GM19468 (cell line): ENCODE measurements around the gene ZFP64.
"Not testable (repeated sequence)": the region's sequence is repeated elsewhere in the genome, so short reads cannot be mapped to it uniquely, and the experiment has no call there.

ENCODE experiments used
- ATAC-seq: cut with Tn5 transposase; IDR thresholded peaks from one replicate; pipeline ENCODE4 v1.9.1; 2021; ENCODE audit warnings: mild to moderate bottlenecking, moderate library complexity, moderate number of reproducible peaks; ENCODE audit not compliant: unreplicated experiment; ENCODE audit errors: extremely low read depth

Gene ZFP64

DNA sequence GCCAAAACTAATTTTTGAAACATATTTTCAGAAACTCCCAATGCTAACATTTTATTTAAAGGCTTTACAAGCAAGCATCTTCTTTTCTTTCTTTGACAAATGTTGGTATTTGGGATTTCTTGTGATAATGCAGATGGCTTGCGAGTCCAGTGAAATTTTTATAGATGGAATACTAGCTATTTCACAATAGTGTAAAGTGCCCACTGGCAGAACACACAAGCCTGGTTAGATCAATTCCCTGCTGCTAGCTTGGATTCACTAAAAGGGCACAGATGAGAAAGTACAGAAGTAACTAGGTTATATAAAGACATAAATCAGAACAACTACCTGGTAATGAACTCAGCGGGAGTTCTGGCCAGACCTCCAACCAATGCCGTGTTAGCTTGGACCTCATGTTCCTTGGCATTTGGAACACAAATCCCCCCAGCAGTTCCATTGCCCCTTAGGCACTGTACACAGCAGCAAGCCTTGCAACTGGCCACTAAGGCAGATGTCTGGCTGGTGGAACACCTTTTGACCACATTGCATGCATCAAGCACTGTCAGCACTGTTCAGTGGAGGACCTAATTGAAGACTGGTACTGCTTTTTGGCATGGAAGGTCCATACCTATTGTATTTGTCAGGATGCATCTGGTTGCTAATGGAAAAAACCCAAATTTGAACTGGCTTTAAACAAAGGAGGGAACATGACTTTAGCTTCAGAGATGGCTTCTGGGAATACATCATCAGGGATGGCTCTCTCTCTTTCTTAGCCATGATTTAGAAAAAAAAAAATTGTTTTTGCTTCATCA is 15.6 kb upstream of the ZFP64 start:
- ATAC-seq: no peak

DNA sequence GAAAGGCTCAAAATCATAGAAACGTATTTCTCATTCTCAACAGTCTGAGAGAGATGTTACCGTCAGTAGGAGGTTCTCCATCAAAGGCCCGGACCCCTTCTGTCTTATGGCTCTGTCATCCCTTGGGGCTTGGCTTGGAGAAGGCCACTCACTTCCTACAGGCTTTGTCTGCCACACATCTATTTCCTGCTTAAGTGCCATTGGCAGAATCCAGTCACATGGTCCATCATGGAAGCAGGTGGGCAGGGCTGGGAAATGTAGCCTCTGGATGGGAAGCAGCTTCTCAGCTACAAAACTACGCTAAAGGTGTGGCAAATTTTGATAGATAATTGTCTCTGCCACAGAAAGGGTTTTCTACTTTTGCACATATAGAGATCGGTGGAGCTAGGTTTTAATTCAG is 12.6 kb upstream of the ZFP64 start:
- no peak for ATAC-seq

DNA sequence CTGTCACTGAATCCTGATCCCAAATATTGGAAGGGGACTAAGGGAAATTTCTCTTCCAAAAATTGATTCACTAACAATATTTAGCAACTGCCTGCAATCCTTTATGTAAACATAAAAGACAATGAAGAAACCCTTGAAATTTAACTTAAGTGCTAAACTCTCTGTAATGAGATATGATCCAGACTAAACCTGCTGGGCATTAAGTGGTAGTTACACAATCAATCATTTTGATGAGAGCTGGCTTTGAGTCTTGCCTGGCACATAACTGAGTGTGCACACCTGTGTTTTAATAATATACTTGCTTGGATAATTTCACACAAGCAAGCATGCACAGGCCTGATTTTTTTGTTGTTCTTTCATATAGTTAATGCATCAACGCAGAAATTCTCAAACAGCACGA is 9.8 kb upstream of the ZFP64 start:
- no peak for ATAC-seq

DNA sequence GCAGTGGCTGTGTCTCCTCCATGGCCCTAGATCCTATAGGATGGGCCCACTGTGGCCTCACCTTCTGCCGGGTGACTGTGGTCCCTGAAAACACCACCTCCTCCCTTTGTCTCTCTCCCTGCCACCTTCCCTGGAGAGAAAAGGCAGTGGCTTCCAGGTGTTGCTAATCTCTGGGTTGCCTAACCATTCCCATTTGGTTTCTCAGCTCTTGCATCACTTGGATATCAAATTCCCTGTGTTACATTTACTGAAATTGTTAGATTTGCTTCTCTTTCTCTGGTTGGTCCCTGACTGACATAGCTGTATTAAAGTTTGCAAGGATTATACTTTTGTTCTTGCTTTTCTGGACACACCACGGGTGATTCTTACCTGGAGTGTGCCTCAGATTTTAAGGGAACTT is 9.3 kb upstream of the ZFP64 start:
- ATAC-seq: no peak

DNA sequence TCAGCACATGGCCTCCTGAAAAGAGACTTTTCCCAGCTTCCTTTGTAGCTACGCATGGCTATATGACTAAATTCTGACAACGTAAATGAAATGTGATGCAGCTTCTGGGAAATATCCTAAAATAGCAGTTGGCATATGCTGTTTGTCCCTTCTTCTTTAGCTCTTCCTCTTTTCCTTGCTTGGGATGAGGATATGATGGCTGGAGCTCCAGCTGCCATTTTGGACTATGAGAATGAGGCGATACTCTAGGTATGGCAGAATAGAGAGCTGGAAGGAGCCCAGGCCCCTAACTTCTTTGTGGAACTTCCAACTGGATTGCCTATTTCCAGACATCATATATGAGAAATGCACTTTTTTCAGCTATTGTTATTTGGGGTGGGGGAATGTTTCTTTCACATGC is 5.3 kb upstream of the ZFP64 start:
- ATAC-seq: no peak

GRCh38 chr20:52193886-52194545 is 2.4 kb upstream of the ZFP64 start:
- ATAC-seq: no peak

DNA sequence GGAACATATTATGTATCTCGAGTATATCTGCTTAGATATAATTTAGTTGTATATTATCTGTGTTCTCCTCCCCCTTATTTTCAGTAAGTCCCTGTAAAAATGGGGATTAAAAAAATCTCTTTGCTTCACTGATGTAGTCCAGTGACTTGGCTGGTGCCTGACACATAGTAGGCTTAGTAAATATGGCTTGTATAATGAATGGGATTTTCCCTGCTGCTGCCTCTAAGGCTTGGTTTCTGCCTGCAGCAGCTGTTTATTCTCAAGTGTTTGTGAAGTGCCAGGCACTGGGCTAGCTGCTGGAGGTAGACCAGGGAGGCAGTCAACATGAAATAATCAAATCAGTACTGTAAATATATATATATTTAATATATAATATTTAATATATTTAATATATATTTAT is 1.6 kb upstream of the ZFP64 start:
- ATAC-seq: no peak

- ATAC-seq: not testable (repeated sequence)
These were observed 1.1 kb upstream of the ZFP64 start for GRCh38 chr20:52192719-52193007.

DNA sequence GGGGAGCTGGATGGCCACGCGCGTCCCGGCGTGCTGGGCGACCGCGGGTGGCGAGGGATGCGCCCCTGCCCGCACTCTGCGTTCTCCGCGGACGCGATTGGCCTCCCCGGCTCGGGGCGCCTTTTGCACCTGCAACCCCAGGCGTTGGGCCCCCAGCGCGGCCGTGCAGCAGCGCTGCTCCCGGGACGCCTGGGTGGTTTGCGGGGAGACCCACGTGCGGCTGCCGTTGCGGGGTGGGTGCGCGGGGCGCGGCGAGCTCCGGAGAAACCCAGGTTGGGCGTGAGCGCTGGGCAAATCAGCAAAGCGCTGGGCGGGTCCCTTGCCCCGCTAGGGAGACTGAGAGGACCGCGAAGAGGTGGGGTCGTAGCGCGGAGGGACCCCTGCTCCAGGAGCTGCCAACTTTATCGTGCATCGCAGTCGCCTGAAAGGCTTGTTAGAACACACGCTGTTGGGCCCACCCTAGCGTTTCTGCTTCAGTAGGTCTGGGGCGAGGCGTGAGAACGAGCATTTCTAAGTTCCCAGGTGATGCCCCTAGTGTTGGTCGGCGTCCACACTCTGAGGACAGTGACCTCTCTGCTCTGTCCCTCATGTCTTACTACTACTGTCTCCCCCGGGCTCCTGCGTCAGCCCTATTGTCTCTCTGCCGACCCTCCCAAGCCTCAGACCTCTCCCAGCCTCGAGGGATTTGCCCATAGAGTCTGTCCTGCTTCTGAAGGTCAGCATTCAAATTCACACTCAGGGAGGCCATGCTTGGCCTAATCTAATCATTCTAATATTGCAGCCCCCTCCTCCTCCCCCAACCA is 538 bp upstream of the ZFP64 start:
- peak; percentile 8 for ATAC-seq

DNA sequence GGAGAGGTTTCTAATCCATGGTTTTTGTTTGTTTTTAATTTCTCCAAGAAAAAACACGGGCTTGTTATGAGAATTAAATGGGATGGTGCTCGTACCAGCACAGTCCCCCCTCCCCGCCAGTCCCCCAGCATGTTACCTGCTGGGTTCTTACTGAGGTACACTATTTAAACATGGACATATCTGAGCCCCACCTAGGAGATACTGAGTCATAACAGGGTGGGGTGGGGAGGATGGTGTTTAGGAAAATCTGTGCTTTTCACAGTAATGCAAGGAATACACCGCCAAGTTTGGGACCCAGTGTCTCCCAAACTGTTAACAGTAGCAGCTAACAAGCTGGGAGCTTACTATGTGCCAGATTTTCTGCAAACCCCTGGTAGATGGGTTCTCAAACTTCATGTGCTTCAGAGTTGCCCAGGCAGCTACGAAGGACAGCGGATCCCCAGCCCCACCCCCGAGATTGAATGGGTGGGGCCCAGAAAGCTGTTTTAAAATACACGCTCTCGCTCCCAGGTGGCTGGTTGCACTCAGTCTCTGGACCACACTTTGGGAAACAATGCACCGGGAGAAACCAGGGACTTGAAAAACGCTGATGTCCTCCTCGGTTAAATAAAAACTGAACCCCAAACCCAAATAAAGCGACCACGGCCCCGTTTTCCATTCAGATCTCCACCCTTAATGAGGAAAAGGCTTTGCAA is 995 bp downstream of the ZFP64 start:
- no peak for ATAC-seq

DNA sequence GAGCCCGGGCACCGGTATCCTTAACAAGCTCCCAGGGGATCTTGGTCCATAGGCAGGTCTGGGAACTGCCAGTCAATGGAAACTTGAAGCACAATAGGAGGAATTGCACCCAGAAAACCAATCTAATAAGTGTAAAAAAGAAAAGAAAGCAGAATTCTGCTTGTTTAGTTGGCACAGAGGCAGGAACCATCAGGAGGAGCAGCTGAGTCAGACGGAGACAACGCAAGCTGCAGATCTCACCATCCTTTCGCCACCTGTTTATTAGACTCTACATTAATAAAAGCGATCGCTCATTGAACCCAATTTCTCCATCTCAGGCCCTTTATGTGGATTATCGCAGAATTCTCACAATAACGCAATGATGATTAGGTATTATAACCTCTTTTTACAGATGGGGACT is 9.8 kb downstream of the ZFP64 start:
- no peak for ATAC-seq

DNA sequence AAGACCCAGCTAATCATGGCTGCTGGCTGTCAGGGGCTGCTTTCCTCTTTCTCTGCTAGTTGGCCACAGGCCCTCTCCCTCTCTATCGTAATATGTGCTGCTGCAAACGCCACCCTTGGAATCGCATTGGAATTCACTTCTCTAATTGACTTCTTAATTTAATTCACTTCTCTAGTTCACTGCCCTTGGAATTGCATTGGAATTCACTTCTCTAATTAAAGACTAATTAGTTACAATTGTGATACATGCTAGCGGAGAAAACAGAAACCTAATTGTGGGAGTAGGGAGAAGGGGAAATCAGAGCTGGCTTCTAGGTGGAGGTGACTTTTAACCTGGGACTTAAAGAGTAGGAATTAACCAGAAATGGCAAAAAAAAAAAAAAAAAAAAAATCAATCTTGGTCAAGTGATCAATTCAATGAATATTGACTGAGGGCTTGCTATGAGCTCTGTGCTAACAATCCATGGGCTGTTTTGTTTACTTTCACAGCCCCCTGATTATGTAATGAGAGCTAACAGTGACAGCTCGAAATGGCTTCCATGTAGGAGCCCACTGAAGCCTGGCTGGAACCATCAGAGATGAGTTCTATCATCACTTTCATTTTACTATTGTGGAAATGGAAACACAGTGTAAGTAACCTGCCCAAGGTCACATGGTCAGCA is 11.3 kb downstream of the ZFP64 start:
- ATAC-seq: no peak

- ATAC-seq: peak; percentile 43
These were observed 12.0 kb downstream of the ZFP64 start for GRCh38 chr20:52179331-52180179.

GRCh38 chr20:52178691-52179090 is 12.9 kb downstream of the ZFP64 start:
- ATAC-seq: no peak

DNA sequence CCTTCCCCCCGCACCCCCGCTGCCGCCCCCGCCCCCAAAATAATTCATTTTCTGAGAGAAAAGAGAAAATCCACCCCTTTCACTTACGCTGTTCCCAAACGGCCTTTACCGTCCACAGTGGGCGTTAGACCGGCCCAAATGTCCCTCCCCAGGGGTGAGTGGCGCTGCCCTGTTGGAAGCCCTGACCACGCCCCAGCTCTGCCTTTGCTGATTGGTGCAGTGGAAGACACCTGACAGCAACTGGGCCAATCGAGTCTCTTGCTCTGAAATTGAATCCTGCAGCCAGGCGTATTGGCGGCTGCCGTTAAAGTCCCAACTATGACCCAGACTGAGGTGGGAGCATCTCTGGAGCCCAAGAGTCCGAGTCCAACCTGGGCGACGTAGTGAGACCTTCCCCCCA is 15.7 kb downstream of the ZFP64 start:
- no peak for ATAC-seq

DNA sequence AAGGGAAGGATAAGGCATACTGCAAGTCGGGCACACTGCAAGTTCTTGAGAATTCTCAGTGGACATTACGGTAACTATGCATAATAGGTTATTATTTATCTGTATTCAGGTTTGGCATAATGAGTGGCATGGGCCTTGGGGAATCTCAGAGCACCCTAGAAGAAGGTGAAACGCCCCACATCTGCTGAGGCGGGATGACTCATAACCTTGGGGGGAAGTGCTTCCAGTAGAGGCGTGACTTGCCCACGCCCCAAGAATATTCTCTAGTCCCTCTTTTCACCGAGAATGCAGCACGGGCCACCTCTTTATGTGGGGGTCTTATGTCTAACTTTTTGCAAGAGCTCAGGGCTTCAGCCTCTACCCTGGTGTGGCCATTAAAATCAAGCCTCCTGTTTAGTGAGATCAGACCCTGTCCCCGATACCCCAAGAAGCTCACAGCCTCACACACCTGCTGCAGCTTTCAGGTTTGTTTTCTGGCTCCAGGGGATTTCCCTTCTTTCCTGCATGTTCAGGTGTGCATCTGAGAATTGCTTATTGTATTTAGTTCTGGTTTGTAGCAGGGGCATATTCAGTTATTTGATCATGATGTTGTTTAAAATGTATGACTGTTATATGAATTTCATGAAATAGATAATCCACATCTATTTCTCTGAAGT is 19.1 kb downstream of the ZFP64 start:
- peak; percentile 86 for ATAC-seq

DNA sequence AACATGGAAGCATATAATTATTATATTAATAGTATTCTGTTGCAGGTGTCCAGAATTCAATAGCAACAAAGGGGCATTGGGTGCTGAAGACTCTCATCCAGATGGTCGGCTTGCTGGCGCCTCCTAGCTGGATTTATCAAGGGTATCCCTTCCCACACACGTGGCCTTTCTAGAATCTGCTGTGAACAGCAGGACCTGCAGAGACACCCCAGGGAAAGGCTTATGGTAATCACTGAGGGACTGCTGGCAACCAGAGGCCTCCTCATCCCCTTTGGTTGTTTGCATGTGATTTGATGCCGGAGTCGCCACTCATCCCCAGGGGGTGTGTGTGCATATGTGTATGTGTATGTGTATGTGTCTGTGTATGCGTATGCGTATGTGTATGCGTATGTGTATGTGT is 20.6 kb downstream of the ZFP64 start:
- no peak for ATAC-seq

DNA sequence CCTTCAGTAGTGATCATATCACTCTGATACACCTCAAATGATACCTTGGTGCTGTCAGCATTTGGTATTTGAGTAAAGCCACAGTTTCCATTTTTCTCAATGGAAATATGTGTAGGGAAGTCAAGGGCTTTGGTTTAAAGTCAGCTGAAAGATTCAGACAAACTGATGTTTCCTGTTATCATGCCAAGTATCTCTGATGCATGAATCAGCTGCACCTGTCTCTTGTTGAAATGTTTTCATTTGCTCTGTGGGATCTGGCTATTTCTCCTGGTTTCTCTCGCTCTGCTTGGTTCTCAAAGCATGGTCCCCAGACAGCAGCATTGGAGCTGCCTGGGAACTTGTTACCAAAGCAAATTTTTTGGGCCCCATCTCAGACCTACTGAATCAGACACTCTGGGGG is 23.5 kb downstream of the ZFP64 start:
- ATAC-seq: no peak
